Measurements from ENCODE around the gene RANBP17.

The RANBP17 gene

DNA sequence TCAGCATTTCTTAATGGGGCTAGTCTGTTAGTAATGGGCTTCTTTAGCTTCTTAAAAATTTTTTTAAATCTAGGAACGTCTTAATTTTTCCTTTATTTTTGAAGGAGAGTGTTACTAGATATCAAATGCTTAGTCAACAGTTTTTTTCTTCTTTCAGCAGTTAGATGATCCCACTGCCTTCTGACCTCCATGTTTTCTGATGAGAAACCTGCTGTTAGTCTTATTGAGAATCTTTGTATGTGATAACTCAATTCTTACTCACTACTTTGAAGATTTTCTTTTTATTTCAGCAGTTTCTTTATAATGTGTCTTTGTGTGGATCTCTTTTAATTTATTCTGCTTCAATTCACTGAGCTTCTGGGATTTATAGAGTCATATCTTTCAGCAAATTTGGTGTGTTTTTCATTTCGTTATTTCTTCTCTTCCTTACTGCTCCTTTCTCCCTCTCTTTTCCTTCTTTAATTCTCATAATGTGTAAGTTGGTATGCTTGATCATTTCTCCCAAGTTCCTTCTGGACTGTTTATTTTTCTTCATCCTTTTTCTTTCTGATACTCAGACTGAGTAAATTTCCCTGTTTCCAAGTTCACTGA, 205.8 kb downstream of the RANBP17 start:
- H3K4me1 Mint-ChIP-seq, result no peaks in the 10 kb centered on the region

GRCh38 chr5:171074747-171075146, 212.9 kb downstream of the RANBP17 start:
- Mint-ChIP-seq H3K36me3 (no peaks in the 10 kb centered on the region), H3K4me3 (no peak overlapping the region), H3K4me1 (no peaks in the 10 kb centered on the region), H3K9me3 (no peaks in the 10 kb centered on the region), H3K27ac (no peak overlapping the region)
- no peak for ATAC-seq
- DNase-seq (ENCODE audit: low spot score in 2 of 2), result no peak

More for the DNA sequence above, 205.8 kb downstream of the RANBP17 start:
- no peak for ATAC-seq
- no peak for DNase-seq (ENCODE audit: low spot score in 2 of 2)
- Mint-ChIP-seq H3K4me3 (no peak overlapping the region), H3K36me3 (no peaks in the 10 kb centered on the region), H3K27ac (no peak overlapping the region), H3K9me3 (peaks cover 17% of the 10 kb centered on the region)

GRCh38 chr5:171080186-171080938, 218.5 kb downstream of the RANBP17 start:
- no peaks in the 10 kb centered on the region for H3K36me3 Mint-ChIP-seq
- H3K4me1 Mint-ChIP-seq, result no peaks in the 10 kb centered on the region
- no peak for DNase-seq (ENCODE audit: low spot score in 2 of 2)

GRCh38 chr5:171081319-171081718, 219.5 kb downstream of the RANBP17 start:
- ATAC-seq, result no peak

More at GRCh38 chr5:171080186-171080938, 218.5 kb downstream of the RANBP17 start:
- Mint-ChIP-seq H3K9me3 (no peaks in the 10 kb centered on the region), H3K27ac (no peak overlapping the region), H3K4me3 (no peak overlapping the region)
- no peak for ATAC-seq

DNA sequence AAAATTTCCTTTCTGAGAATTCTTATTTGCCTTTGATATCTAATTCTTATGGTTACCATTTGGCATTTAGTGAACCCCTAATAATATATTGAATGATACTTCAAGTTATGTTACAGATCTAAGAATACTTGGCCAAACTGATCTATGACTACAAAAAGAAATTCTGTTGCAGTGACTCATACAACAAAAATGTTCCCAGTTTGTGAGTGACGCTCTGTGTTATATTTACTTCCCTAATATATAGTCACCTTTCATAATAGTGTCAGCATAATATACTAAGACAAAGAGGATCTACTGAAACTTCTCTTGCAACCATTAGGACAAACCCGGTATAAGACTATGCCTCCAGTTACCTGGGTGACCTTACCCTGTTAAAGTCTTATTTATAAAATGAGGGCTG, 230.4 kb downstream of the RANBP17 start:
- H3K9me3 Mint-ChIP-seq, result peaks cover 7% of the 10 kb centered on the region
- H3K36me3 Mint-ChIP-seq, result no peaks in the 10 kb centered on the region
- no peaks in the 10 kb centered on the region for H3K4me1 Mint-ChIP-seq
- H3K4me3 Mint-ChIP-seq, result no peak overlapping the region
- DNase-seq (ENCODE audit: low spot score in 2 of 2), result no peak
- no peak overlapping the region for H3K27ac Mint-ChIP-seq
- no peak for ATAC-seq

More at GRCh38 chr5:171081319-171081718, 219.5 kb downstream of the RANBP17 start:
- DNase-seq (ENCODE audit: low spot score in 2 of 2), result no peak
- no peaks in the 10 kb centered on the region for H3K4me1 Mint-ChIP-seq
- no peak overlapping the region for H3K4me3 Mint-ChIP-seq
- H3K27ac Mint-ChIP-seq, result no peak overlapping the region
- no peaks in the 10 kb centered on the region for H3K9me3 Mint-ChIP-seq
- H3K36me3 Mint-ChIP-seq, result no peaks in the 10 kb centered on the region

DNA sequence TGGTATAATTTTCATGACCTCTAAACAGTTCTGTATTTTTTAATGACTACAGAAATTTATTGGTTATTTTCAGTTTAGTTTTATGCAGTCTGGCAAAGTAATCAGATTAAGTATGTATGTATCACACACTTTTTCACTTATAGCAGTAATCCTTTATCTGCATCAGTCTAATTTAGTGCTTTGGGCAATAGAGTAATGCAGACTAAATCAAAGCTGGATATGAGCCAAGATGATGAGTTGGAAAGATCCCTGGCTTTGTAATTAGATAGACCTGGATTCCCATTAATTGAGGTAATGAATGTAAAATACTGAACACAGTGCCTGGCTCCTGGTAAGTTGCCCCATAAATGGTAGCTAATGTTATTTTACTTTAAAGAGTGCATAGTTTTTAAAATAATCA, 231.8 kb downstream of the RANBP17 start:
- no peak overlapping the region for H3K4me3 Mint-ChIP-seq
- peaks cover 7% of the 10 kb centered on the region for H3K9me3 Mint-ChIP-seq
- DNase-seq (ENCODE audit: low spot score in 2 of 2), result no peak
- no peaks in the 10 kb centered on the region for H3K4me1 Mint-ChIP-seq
- no peak overlapping the region for H3K27ac Mint-ChIP-seq
- H3K36me3 Mint-ChIP-seq, result no peaks in the 10 kb centered on the region
- ATAC-seq, result no peak

DNA sequence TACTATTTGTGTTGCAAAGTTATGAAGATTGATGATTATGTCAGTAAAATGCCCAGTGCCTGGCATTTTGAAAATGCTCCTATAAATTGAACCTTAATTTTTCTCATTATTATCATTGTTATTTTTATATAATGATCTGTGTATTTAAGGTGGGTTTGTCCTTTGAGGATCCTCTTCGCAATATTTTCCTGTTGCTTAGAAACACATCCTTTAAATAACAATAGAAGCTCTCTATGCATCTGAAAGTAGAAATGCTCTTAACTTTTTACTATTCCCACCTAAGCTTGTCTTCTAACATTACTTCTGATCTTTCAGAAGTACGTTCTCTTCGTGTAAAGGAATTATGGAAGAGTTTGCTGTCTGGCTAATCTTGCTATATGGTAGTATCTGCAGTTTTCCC, 232.5 kb downstream of the RANBP17 start:
- ATAC-seq, result no peak
- Mint-ChIP-seq H3K4me3 (no peak overlapping the region), H3K9me3 (peaks cover 7% of the 10 kb centered on the region), H3K27ac (no peak overlapping the region), H3K4me1 (no peaks in the 10 kb centered on the region), H3K36me3 (no peaks in the 10 kb centered on the region)
- DNase-seq (ENCODE audit: low spot score in 2 of 2), result no peak

DNA sequence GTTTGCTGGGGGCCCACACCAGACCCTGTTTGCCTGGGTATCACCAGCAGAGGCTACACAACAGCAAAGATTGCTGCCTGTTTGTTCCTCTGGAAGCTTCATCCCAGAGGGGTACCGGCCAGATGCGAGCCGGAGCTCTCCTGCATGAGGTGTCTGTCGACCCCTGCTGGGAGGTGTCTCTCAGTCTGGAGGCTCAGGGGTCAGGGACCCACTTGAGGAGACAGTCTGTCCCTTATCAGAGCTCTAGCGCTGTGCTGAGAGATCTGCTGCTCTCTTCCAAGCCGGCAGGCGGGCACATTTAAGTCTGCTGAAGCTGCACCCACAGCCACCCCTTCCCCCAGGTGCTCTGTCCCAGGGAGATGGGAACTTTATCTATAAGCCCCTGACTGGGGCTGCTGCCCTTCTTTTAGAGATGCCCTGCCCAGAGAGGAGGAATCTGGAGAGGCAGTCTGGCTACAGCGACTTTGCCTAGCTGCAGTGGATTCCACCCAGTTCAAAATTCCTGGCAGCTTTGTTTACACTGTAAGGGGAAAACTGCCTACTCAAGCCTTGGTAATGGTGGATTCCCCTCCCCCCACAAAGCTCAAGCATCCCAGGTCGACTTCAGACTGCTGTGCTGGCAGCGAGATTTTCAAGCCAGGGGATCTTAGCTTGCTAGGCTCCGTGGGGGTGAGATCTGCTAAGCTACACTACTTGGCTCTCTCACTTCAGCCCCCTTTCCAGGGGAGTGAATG, 241.2 kb downstream of the RANBP17 start:
- no peak for DNase-seq (ENCODE audit: low spot score in 2 of 2)
- no peak overlapping the region for H3K27ac Mint-ChIP-seq
- H3K4me1 Mint-ChIP-seq, result no peaks in the 10 kb centered on the region
- H3K36me3 Mint-ChIP-seq, result no peaks in the 10 kb centered on the region
- no peak overlapping the region for H3K4me3 Mint-ChIP-seq
- ATAC-seq, result no peak
- no peaks in the 10 kb centered on the region for H3K9me3 Mint-ChIP-seq

DNA sequence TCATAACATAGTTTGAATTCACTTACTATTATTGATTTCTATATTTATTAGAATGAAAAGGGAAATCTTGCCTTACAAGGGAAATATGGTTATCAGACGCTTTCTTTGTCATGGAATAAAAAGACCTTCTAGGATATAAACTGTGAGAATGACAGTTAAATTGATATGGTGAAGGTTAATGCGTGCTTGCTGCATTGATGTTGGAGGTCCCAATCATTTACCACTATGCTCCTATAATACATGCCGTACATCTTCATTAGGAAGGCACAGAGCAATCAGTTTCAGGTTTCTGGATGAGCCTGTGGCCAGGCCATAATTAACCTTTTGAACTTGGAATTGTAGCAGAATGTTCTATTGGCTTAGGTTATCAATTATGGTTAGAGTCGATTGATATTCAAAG, 245.9 kb downstream of the RANBP17 start:
- no peaks in the 10 kb centered on the region for H3K36me3 Mint-ChIP-seq
- no peak overlapping the region for H3K27ac Mint-ChIP-seq

GRCh38 chr5:171115519-171115918, 253.7 kb downstream of the RANBP17 start:
- no peak overlapping the region for H3K4me3 Mint-ChIP-seq
- H3K36me3 Mint-ChIP-seq, result no peaks in the 10 kb centered on the region
- no peak for ATAC-seq
- H3K9me3 Mint-ChIP-seq, result peaks cover 7% of the 10 kb centered on the region
- no peak overlapping the region for H3K27ac Mint-ChIP-seq
- H3K4me1 Mint-ChIP-seq, result no peaks in the 10 kb centered on the region
- DNase-seq (ENCODE audit: low spot score in 2 of 2), result no peak

More for the DNA sequence above, 245.9 kb downstream of the RANBP17 start:
- no peaks in the 10 kb centered on the region for H3K9me3 Mint-ChIP-seq
- no peaks in the 10 kb centered on the region for H3K4me1 Mint-ChIP-seq
- ATAC-seq, result no peak
- no peak overlapping the region for H3K4me3 Mint-ChIP-seq
- DNase-seq (ENCODE audit: low spot score in 2 of 2), result no peak

- DNase-seq (ENCODE audit: low spot score in 2 of 2), result no peak
- Mint-ChIP-seq H3K4me3 (no peak overlapping the region), H3K36me3 (no peaks in the 10 kb centered on the region), H3K4me1 (no peaks in the 10 kb centered on the region), H3K9me3 (peaks cover 8% of the 10 kb centered on the region), H3K27ac (no peak overlapping the region)
- ATAC-seq, result no peak
These were observed 254.9 kb downstream of the RANBP17 start for GRCh38 chr5:171116719-171117118.

DNA sequence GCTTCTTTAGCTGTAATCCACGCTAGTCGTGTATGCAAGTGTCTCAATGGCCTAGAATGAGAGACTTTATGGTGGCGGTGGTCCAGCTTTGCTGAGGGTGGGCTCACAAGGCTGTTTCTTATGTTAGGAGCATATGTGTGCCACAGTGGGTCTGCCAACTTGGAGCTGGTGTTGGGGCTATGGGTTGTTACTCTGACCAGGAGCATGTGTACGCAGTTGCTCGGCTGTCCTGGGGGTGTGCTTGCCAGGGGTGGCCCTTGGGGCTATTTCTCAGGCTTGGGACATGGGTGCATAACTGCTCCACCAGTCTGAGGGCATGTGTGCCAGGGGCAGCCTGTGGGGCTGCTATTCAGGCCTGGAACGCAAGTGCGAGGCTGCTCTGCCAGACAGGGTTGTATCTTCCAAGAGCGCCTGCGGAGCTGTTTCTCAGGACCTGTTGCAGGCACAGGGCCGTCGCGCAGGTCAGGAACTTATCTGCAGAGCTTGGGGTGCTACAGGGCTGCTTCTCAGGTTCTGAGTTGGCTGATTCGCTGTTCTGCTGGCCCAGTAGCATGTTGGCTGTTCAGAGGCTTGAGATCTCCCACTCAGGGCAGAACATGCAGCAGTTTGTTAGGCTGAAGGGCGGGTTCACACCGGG, 259.3 kb downstream of the RANBP17 start:
- no peak for DNase-seq (ENCODE audit: low spot score in 2 of 2)
- Mint-ChIP-seq H3K36me3 (no peaks in the 10 kb centered on the region), H3K4me1 (no peaks in the 10 kb centered on the region), H3K27ac (no peak overlapping the region), H3K4me3 (no peak overlapping the region), H3K9me3 (peaks cover 8% of the 10 kb centered on the region)
- no peak for ATAC-seq

DNA sequence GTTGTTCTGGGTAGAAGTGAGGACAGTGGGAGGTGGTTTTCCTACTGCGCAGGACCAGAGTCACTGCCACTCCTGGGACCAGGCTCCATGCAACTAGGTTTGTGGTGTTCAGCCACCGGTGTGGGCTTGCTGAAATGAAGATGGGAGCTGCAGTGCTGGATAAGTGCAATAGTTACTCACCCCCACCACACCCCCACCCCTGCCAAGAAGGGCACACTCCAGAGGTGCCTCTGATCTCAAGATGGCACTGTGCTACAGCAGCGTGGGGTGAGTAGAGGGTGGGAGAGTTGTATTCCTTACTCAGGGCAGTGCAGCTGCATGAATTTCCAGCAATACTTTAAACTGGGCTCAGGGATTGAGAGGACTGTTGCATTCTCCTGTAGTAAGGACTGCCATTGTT, 259.8 kb downstream of the RANBP17 start:
- no peak for DNase-seq (ENCODE audit: low spot score in 2 of 2)
- ATAC-seq, result no peak
- H3K4me3 Mint-ChIP-seq, result no peak overlapping the region
- H3K27ac Mint-ChIP-seq, result no peak overlapping the region
- H3K36me3 Mint-ChIP-seq, result no peaks in the 10 kb centered on the region
- peaks cover 8% of the 10 kb centered on the region for H3K9me3 Mint-ChIP-seq
- H3K4me1 Mint-ChIP-seq, result no peaks in the 10 kb centered on the region

- Mint-ChIP-seq H3K36me3 (no peaks in the 10 kb centered on the region), H3K4me3 (no peak overlapping the region)
These were observed 260.6 kb downstream of the RANBP17 start for GRCh38 chr5:171122372-171122771.

DNA sequence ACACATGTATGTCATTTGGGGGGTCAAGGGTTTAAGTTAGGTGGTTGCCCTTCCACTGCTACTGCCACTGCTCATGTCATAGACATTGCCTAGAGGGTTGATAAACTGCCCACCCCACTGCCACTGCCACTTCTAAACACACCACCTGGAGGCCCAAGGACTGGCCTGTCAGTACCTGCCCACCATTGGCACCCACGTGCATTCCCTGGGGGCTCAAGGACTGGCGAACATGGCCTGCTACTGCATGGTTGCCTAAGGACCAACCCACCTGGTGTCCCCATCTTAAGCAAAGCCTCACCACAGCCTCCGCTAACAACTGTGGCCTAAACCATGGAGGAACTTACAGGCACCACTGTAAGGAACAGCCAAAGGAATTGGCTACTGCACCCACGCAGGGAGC, 261.6 kb downstream of the RANBP17 start:
- Mint-ChIP-seq H3K4me1 (no peaks in the 10 kb centered on the region), H3K4me3 (no peak overlapping the region)
- no peak for ATAC-seq

More at GRCh38 chr5:171122372-171122771, 260.6 kb downstream of the RANBP17 start:
- no peak overlapping the region for H3K27ac Mint-ChIP-seq
- peaks cover 8% of the 10 kb centered on the region for H3K9me3 Mint-ChIP-seq
- ATAC-seq (no peak), DNase-seq (ENCODE audit: low spot score in 2 of 2) (no peak)
- no peaks in the 10 kb centered on the region for H3K4me1 Mint-ChIP-seq

More for the DNA sequence above, 261.6 kb downstream of the RANBP17 start:
- H3K36me3 Mint-ChIP-seq, result no peaks in the 10 kb centered on the region
- no peak for DNase-seq (ENCODE audit: low spot score in 2 of 2)
- H3K9me3 Mint-ChIP-seq, result peaks cover 8% of the 10 kb centered on the region
- no peak overlapping the region for H3K27ac Mint-ChIP-seq
